Thoracic aorta (tissue), 2 donors: ENCODE measurements around the gene ZC2HC1B. TPM values are rescaled to one million over a fixed set of nuclear protein-coding genes. Genes with fewer than 3 reads are reported as not detected.
"Not testable (repeated sequence)": the region's sequence is repeated elsewhere in the genome, so short reads cannot be mapped to it uniquely, and the experiment has no call there.

Source experiments
- ATAC-seq: fragments of 150-250 bp; one replicate; pipeline ENCODE4 v1.8.0; 2017; ENCODE audit warnings: low read depth; ENCODE audit not compliant: insufficient number of reproducible peaks, low FRiP score
- DNase-seq: peaks from one replicate; pipeline ENCODE4 v3.0.0-alpha.2; 2020; ENCODE audit warnings: low spot score
- H3K27ac ChIP-seq, 2 donors: fragments of 200-600 bp; sonication (generic); 1 replicate in 1 of 2; 2 replicates in 1 of 2; pipeline ENCODE4 v1.5.1; 2016; ENCODE audit warnings: mild to moderate bottlenecking in 2 of 2, moderate library complexity in 2 of 2
- H3K27me3 ChIP-seq: fragments of 200-600 bp; sonication (generic); replicated peaks from 2 replicates; pipeline ENCODE4 v1.6.0; 2016; ENCODE audit warnings: mild to moderate bottlenecking; ENCODE audit not compliant: insufficient read depth
- H3K36me3 ChIP-seq: fragments of 200-600 bp; sonication (generic); one replicate; pipeline ENCODE4 v1.5.1; 2016
- H3K4me1 ChIP-seq, 2 donors: fragments of 200-600 bp; sonication (generic); 1 replicate in 1 of 2; 2 replicates in 1 of 2; pipeline versions ENCODE4 v1.5.1 to v1.6.0; 2016; ENCODE audit warnings: low read depth in 2 of 2, mild to moderate bottlenecking in 1 of 2; ENCODE audit not compliant: control insufficient read depth in 1 of 2
- H3K4me3 ChIP-seq: fragments of 200-600 bp; sonication (generic); 2 replicates; pipeline ENCODE4 v1.5.1; 2016; ENCODE audit warnings: mild to moderate bottlenecking
- H3K9me3 ChIP-seq: fragments of 200-600 bp; sonication (generic); 2 replicates; pipeline ENCODE4 v1.5.1; 2016
- total RNA-seq, 2 donors: library from RNA; depleted of rRNA; stranded (reverse); fragments of >200 nt; gene quantifications; one replicate each; pipeline versions ENCODE4 v1.1.0 to v1.2.3, GENCODE V29; 2016
- TF ChIP-seq, protein P1 (sequence below): fragments of 200-600 bp; sonication (generic); IDR thresholded peaks from one replicate; pipeline ENCODE4 v1.5.1; 2019; ENCODE audit warnings: antibody characterized with exemption

ZC2HC1B gene
- total RNA-seq, 2 donors from 2014 or later, result not detected

DNA sequence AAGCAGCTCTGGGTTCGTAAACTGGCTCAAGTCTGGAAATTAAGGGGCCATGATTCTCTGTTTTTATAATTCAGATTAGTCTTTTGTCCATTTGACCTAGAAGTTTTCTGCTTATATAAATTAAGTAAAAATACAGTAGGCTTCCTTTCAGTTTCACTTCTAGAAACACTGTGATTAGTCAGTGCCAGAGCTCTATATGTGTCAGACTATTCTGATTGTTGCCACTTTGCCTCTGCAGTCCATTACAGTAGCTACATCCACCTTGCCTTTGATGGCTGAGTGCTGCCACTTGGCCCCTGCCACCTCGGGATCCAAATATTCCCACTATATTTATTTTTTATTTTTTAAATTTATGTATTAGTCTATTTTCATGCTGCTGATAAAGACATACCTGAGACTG, 7.9 kb downstream of the ZC2HC1B start:
- TF ChIP-seq, protein P1, sequence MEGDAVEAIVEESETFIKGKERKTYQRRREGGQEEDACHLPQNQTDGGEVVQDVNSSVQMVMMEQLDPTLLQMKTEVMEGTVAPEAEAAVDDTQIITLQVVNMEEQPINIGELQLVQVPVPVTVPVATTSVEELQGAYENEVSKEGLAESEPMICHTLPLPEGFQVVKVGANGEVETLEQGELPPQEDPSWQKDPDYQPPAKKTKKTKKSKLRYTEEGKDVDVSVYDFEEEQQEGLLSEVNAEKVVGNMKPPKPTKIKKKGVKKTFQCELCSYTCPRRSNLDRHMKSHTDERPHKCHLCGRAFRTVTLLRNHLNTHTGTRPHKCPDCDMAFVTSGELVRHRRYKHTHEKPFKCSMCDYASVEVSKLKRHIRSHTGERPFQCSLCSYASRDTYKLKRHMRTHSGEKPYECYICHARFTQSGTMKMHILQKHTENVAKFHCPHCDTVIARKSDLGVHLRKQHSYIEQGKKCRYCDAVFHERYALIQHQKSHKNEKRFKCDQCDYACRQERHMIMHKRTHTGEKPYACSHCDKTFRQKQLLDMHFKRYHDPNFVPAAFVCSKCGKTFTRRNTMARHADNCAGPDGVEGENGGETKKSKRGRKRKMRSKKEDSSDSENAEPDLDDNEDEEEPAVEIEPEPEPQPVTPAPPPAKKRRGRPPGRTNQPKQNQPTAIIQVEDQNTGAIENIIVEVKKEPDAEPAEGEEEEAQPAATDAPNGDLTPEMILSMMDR, result no peak

DNA sequence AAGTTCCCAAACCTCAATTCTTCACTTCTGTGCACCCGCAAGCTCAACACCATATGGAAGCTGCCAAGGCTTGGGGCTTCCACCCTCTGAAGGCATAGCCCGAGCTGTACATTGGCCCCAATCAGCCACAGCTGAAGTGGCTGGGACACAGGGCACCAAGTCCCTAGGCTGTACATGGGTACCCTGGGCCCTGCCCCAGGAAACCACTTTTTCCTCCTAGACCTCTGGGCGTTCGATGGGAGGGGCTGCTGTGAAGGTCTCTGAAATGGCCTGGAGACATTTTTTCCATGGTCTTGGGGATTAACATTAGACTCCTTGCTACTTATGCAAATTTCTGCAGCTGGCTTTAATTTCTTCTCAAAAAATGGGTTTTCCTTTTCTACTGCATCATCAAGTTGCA, 9.3 kb downstream of the ZC2HC1B start:
- not testable (repeated sequence) for ATAC-seq, DNase-seq, H3K27ac ChIP-seq

More for the DNA sequence above, 7.9 kb downstream of the ZC2HC1B start:
- H3K36me3 ChIP-seq, result no peaks in the 10 kb centered on the region
- no peak for ATAC-seq
- no peaks in the 10 kb centered on the region for H3K27me3 ChIP-seq
- DNase-seq, result no peak
- H3K4me3 ChIP-seq, result no peak overlapping the region
- no peak overlapping the region for H3K27ac ChIP-seq
- no peaks in the 10 kb centered on the region for H3K4me1 ChIP-seq
- H3K9me3 ChIP-seq, result no peaks in the 10 kb centered on the region

DNA sequence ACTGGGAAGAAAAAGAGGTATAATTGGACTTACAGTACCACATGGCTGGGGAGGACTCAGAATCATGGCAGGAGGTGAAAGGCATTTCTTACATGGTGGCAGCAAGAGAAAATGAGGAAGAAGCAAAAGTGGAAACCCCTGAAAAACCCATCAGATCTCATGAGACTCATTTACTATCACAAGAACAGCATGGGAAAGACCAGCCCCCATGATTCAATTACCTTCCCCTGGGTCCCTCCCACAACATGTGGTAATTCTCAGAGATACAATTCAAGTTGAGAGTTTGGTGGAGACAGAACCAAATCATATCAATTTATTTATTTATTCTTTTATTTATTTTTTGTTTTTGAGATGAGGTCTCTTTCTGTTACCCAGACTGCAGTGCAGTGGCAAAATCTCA, 10.2 kb downstream of the ZC2HC1B start:
- not testable (repeated sequence) for H3K36me3 ChIP-seq, H3K4me1 ChIP-seq, ATAC-seq, H3K4me3 ChIP-seq, H3K9me3 ChIP-seq, H3K27me3 ChIP-seq, DNase-seq, H3K27ac ChIP-seq

More for the DNA sequence above, 9.3 kb downstream of the ZC2HC1B start:
- H3K4me1 ChIP-seq, H3K27me3 ChIP-seq, H3K9me3 ChIP-seq, H3K36me3 ChIP-seq, H3K4me3 ChIP-seq: not testable (repeated sequence)

DNA sequence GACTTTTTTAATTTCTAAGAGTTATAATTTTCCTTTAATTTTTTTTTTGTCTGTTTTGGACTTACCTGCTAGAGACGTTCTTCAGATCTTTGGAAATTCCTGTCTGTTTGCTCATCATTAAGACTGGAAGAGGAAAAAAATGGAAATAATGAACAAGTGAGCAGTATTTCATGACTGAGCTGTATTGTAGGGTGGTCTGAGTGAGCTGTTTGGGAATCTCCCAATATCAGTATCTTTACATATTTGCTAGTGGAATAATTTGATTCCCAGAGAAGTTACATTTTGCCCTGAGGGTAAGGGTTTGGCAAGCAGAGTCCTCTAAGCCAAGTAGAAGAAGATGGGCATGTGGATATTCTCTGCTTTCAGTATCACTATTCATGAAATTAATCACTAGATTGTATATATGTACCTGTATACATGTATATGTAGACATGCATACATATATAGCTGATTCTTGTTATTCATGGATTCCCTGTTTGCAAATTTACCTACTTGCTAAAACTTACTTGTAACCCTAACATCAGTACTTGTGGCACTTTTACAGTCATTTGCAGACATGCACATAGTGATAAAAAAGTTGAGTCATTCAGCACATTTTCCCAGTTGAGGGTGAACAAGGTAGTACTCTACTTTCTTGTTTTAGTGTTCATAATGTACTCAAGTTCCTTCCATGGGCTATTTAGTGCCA, 13.5 kb downstream of the ZC2HC1B start:
- H3K4me1 ChIP-seq, result no peaks in the 10 kb centered on the region
- TF ChIP-seq, protein P1, result no peak
- H3K4me3 ChIP-seq, result no peak overlapping the region
- H3K9me3 ChIP-seq, result no peaks in the 10 kb centered on the region
- ATAC-seq (no peak), DNase-seq (no peak)
- no peak overlapping the region for H3K27ac ChIP-seq
- no peaks in the 10 kb centered on the region for H3K36me3 ChIP-seq
- H3K27me3 ChIP-seq, result no peaks in the 10 kb centered on the region

DNA sequence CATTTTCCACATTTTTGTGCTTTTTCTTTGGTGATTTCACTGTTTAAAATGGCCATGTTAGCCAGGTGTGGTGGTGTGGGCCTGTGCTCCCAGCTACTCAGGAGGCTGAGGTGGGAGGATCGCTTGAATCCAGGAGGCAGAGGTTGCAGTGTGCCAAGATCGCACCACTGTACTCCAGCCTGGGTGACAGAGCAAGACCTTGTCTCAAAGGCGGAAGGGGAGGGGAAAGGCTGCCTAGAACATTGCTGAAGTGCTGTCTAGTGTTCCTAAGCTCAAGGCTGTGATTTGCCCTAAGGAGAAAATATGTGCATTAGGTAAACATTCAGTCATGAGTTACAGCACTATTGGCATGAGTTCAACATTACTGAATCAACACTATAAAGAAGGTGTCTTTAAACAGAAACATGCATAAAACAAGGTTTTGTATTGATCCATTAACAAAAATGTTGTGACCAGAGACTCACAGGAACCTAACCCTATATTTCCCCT, 14.0 kb downstream of the ZC2HC1B start:
- DNase-seq (no peak), ATAC-seq (no peak)
- Histone ChIP-seq H3K27ac (no peak overlapping the region), H3K4me3 (no peak overlapping the region), H3K36me3 (no peaks in the 10 kb centered on the region), H3K9me3 (no peaks in the 10 kb centered on the region), H3K27me3 (no peaks in the 10 kb centered on the region), H3K4me1 (no peaks in the 10 kb centered on the region)
- TF ChIP-seq, protein P1, result no peak

DNA sequence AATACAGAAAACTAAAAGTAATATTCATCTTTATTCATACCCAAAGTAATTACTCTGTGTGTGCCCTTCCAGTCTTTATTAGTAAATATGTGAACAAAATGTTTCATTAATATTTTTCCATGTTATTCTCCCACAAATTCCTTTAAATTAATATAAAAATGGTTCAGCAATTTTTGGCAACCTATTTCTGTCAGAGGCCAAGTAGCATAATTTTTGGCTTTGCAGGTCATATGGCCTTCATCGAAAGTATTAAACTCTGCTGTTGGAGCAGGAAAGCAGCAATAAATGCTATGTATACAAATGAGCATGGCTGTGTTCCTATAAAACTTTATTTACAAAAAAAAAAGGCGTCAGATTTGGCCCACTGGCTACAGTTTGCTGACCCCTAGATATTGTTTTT, 16.1 kb downstream of the ZC2HC1B start:
- no peaks in the 10 kb centered on the region for H3K4me1 ChIP-seq
- no peak for ATAC-seq

More for the DNA sequence above, 16.1 kb downstream of the ZC2HC1B start:
- TF ChIP-seq, protein P1, result no peak
- Histone ChIP-seq H3K4me3 (no peak overlapping the region), H3K27ac (no peak overlapping the region), H3K9me3 (no peaks in the 10 kb centered on the region), H3K36me3 (no peaks in the 10 kb centered on the region), H3K27me3 (no peaks in the 10 kb centered on the region)
- DNase-seq, result no peak
